ENCODE measurements around the gene VANGL1. TPM values are rescaled to one million over a fixed set of nuclear protein-coding genes. Genes with fewer than 3 reads are reported as not detected.

VANGL1 gene
- total and polyA plus RNA-seq, 12 donors, result 2.0 to 19.1 (median 10.6) TPM

GRCh38 chr1:115705085-115705951 is 63.5 kb downstream of the VANGL1 start:
- Histone ChIP-seq H3K27ac (no peak overlapping the region), H3K9me3 (replicated peaks in 1 of 3) (no peaks in the 10 kb centered on the region), H3K27me3 (no peaks in the 10 kb centered on the region), H3K4me3 (no peak overlapping the region), H3K36me3 (replicated peaks in 1 of 2) (no peaks in the 10 kb centered on the region), H3K4me1 (replicated peaks in 1 of 2) (no peaks in the 10 kb centered on the region)
- intact Hi-C loops (cut with DNase I), result loop anchor here (5.0 to 10.0 kb wide), 2 partner anchors 91 to 98 kb away; no protein-coding TSS in a partner anchor
- DNase-seq, result no peak
- TF ChIP-seq POLR2A (IDR thresholded peaks at IDR 0.05) (no peak), CTCF (IDR thresholded peaks at IDR 0.05) (no peak)
- WGBS, 4 donors, result 77 to 82% (median 79%) methylated on average over 11 to 12 of the region's 12 CpGs

GRCh38 chr1:115705963-115706362 is 64.2 kb downstream of the VANGL1 start:
- intact Hi-C loops (cut with DNase I), result loop anchor here (5.0 to 10.0 kb wide), 2 partner anchors 91 to 99 kb away; no protein-coding TSS in a partner anchor
- no peak for TF ChIP-seq POLR2A (IDR thresholded peaks at IDR 0.05)
- TF ChIP-seq CTCF (IDR thresholded peaks at IDR 0.05), result no peak
- DNase-seq, result no peak
- H3K36me3 ChIP-seq (replicated peaks in 1 of 2), result no peaks in the 10 kb centered on the region
- H3K4me3 ChIP-seq, result no peak overlapping the region
- no peak overlapping the region for H3K27ac ChIP-seq
- 80 to 89% (median 84%) methylated on average over 9 of the region's 9 CpGs for WGBS, 4 donors
- peaks cover 3% of the 10 kb centered on the region for H3K27me3 ChIP-seq
- no peaks in the 10 kb centered on the region for H3K9me3 ChIP-seq (replicated peaks in 1 of 3)
- H3K4me1 ChIP-seq (replicated peaks in 1 of 2), result no peaks in the 10 kb centered on the region

- no peak overlapping the region for H3K27ac ChIP-seq
- H3K4me1 ChIP-seq (replicated peaks in 1 of 2), result no peaks in the 10 kb centered on the region
- TF ChIP-seq CTCF (IDR thresholded peaks at IDR 0.05) (peak; percentile 31 to 73 (median 60)), POLR2A (IDR thresholded peaks at IDR 0.05) (no peak)
- WGBS, 4 donors, result 36 to 44% (median 39%) methylated on average over 8 of the region's 8 CpGs
- H3K9me3 ChIP-seq (replicated peaks in 1 of 3), result no peaks in the 10 kb centered on the region
- peak in 2 of 7 donors; percentile 28 to 34 for DNase-seq
- H3K27me3 ChIP-seq, result peaks cover 3% of the 10 kb centered on the region
- no peak overlapping the region for H3K4me3 ChIP-seq
- no peaks in the 10 kb centered on the region for H3K36me3 ChIP-seq (replicated peaks in 1 of 2)
- intact Hi-C loops (cut with DNase I), result loop anchor here (5.0 to 10.0 kb wide), 2 partner anchors 92 to 100 kb away; no protein-coding TSS in a partner anchor
These were observed 65.0 kb downstream of the VANGL1 start for GRCh38 chr1:115706587-115707425.

All from adrenal gland (tissue), 12 donors.